Stimulated activated CD4-positive, alpha-beta T cell treated with anti-CD3 and anti-CD28 coated beads, Interleukin-4, amount 100 ng/mL, for 48 hours (primary cell): ENCODE measurements around the gene CTDSPL.

ENCODE experiments used
- DNase-seq, 2 donors: peaks; one replicate each; pipeline ENCODE4 v3.0.0-alpha.2; 2020; ENCODE audit warnings: low read depth in 2 of 2

Gene CTDSPL

GRCh38 chr3:38001456-38002081 lies 139.9 kb downstream of the CTDSPL start:
- no peak for DNase-seq

- DNase-seq = no peak
Observed at GRCh38 chr3:38002291-38002876, 140.7 kb downstream of the CTDSPL start.

DNA sequence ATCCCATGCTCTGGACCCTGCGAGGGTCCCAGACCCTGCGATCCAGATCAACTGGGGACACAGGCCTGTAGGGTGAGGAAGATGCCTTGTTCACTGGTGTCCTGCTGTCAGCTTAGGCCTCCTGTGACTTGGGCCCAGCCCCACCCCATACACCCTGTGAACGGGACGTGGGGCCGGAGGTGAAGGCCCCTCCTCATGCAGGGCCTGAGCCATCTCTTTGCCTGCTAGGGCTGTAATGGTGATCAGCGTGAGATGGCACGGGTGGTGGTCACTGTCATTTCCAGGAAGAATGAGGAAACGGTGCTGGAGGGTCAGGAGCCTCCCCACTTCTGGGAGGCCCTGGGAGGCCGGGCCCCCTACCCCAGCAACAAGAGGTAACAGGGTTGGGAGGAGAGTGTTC lies 141.3 kb downstream of the CTDSPL start:
- DNase-seq = no peak

- DNase-seq = peak; percentile 42 to 54
Observed at GRCh38 chr3:38003371-38003816, 141.7 kb downstream of the CTDSPL start.

DNA sequence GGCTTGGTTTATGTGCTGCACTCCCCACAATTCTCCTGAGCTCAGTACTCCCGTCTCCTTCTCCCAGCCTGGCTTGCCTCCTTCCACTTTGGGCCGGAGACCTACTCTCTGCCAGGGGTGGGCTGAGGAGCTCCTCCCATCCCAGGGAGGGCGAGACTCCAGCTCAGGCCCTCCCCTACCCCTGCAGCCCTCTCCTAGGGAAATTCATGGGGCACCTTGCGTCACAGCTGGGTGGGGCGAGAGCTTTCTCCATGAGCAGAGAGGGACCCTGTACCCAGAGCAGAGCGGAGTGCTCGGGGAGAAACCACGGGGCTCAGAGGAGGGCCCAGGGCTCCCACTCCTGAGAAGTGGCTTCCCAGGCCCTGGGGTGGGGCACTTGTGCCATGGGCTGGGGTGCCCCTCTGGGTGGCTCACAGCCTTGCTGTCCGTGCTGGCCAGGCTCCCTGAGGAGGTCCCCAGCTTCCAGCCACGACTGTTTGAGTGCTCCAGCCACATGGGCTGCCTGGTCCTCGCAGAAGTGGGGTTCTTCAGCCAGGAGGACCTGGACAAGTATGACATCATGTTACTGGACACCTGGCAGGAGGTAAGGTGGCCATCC lies 142.2 kb downstream of the CTDSPL start:
- no peak for DNase-seq

DNA sequence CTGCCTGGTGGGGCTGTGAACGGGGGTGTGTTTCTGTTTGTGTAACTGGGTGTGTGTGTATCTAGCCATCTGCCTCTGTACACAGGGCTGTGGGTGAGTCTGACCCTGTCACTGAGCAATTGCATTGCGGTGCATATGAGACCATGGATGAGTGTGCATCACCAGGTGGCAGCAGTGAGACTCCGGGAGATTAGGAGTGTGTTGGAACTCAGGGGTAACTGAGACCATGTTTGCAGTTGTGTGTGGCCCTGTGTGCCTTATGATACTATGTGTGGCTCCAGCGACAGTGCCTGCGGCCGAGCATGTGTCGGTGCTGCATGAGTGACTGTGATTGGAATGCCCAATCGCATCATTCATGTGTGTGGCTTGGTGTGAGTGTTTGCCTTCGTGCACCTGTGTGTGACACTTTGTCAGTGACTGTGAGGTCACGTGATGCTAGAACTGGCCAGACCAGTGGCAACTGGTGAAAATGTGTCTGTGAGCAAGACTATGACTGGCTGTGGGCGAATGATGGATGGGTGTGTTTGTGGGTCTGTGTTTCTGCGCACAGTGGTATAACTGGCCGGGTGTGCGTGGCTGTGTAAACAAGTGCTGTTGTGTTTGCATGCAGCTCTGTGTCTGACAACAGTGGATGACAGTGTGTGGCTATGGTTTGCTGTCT lies 142.9 kb downstream of the CTDSPL start:
- peak; percentile 32 to 37 for DNase-seq

DNA sequence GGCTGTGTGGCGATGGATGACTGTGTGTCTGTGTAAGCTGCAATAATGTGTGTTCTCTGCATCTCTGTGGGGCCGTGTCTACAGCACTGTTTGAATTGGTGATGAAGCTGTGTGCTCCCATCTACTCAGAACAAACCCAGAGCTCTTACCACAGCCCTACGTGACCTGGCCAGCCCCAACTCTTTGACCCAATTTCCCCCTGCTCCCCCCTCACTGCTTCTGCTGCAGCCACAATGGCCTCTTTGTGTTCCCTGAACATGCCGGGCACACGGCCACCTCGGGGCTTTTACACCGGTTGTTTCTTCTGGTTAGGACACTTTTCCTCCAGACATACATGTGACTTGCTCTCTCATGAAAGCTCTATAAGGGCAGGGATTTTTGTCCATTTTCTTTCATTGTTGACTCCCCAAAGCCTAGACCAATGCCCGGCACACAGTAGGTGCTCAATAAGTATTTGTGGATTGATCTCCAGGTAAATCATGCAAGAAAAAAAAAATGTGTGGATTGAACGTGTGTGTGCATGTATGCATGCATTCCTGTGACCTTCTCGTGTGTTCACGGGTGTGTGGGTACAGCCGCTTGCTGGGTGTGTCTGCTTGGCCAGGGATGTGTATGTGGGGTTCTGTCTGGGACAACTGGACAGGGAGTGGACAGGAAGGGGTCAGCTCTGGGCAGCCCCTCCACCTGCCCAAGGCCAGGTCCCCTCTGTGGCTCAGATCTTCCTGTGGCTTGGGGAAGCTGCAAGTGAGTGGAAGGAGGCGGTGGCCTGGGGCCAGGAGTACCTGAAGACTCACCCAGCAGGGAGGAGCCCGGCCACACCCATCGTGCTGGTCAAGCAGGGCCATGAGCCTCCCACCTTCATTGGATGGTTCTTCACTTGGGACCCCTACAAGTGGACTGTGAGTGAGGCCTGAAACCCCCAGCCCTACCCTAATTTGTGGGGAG lies 143.7 kb downstream of the CTDSPL start:
- no peak for DNase-seq

DNA sequence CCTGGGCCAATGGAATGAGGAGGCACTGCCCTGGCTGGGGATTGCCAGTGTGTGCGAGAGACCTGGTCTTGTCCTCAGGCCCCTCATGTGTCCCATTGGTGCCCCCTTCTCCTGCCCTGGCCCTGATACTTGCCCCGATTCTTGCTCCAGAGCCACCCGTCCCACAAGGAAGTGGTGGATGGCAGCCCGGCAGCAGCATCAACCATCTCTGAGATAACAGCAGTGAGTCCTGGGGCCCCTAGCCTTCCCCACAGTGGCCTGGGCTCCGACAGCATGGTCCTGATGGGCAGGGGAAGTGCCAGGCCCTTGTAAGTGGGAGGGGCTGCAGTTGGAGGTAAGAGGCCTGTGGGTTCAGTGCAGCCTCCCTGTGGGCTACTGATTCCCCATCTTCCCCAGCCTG lies 144.4 kb downstream of the CTDSPL start:
- no peak for DNase-seq

DNA sequence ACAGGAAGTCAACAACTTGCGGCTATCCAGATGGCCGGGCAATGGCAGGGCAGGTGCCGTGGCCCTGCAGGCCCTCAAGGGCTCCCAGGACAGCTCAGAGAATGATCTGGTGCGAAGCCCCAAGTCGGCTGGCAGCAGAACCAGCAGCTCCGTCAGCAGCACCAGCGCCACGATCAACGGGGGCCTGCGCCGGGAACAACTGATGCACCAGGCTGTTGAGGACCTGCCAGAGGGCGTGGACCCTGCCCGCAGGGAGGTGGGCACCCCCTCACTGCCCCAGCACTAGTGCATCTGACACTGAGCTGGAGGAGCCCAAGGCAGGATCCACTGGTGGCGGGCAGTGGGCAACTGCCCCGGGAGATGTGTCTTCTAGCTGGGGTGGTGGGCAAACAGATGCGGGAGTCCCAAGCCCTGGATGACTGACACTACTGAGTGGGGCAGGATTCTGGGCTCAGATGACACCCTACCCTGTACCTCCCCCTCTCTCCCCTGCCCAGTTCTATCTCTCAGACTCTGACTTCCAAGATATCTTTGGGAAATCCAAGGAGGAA lies 144.8 kb downstream of the CTDSPL start:
- DNase-seq = no peak

DNA sequence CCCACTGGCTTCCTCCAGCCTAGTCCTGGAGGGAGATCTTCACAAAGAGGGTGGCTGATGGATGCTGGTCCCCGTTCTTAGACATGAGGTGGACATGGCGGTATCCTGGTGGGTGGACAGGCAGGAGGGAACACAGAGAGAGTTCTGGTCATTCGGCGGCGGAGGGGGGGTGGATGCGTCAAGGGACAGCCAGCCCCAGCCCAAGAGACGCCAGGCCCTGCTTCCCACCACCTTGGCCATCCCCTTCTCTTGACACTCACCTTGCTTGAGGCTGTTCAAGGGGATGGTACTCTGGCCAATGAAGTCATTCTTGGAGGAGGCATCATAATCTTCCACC lies 146.0 kb downstream of the CTDSPL start:
- DNase-seq = no peak

- DNase-seq = no peak
Observed at GRCh38 chr3:38008191-38008701, 146.6 kb downstream of the CTDSPL start.

DNA sequence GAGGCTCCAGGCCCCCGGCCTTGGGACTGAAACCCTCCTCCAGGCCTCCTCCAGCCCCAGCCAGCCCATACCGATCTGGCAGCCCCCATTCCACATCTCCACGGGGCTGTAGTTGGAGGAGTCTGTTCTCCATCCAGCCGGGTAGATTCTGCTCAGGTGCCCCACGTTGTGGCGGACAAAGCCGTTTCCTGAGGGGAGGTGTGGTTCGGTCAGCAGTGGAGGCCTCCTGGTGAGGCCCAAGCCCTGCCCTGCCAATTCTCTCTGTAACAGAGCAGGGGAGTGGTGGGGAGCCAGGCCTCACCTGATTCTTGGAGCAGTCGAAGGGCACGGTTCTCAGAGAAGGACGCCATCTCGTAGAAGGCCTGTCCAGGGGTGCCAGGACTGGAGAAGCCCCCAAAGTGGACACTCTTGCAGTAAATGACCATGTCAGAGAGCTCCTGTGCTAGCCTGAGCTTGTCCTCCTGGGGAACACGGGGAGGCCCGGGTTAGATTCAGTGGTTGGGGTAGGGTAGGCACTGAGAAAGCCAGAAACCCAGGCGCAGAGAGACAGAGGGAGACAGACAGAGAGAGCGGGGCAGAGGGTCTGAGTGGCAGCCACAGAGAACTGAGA lies 147.4 kb downstream of the CTDSPL start:
- no peak for DNase-seq

GRCh38 chr3:38009807-38010591 lies 148.3 kb downstream of the CTDSPL start:
- DNase-seq = no peak

DNA sequence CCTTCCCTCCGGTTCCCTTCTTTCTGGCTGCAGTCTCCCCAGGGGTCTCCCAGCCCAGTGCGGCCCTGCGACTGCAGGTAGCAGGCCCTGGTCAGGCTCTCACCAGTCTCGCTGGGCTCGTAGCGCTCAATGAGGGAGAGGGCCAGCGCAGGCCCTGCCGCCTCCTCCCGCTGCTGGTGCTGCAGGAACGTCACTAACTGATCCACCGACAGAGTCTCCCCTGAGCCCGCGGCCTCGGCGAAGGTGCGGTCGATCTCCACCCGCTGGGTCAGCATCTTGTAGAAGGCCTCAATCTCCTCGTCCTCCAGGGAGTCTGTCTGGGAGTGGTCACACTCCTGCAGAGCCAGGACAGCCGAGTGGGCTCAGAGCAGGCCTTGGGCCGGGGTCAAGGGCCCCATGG lies 149.4 kb downstream of the CTDSPL start:
- DNase-seq = no peak

DNA sequence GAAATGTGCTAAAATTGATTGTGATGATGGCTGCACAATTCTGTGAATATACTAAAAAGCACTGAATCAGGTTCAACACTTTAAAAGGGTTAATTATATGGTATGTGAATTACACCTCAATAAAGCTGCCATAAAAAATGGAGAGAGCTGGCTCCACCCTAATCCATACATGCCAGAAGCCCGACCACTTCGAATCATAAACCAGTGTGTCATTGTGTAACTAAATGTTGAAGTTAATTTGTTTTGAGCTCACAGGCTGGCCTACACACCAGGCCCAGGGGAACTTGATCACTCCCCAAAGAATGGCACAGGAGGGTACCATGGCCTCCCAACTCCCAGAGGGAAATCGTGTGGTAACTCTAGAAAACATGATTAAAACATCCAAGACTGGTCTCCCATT lies 153.8 kb downstream of the CTDSPL start:
- DNase-seq = no peak

- DNase-seq = no peak
Observed at GRCh38 chr3:38015984-38016383, 154.3 kb downstream of the CTDSPL start.

- no peak for DNase-seq
Observed at GRCh38 chr3:38016410-38016809, 154.7 kb downstream of the CTDSPL start.

GRCh38 chr3:38016847-38017444 lies 155.3 kb downstream of the CTDSPL start:
- no peak for DNase-seq

DNA sequence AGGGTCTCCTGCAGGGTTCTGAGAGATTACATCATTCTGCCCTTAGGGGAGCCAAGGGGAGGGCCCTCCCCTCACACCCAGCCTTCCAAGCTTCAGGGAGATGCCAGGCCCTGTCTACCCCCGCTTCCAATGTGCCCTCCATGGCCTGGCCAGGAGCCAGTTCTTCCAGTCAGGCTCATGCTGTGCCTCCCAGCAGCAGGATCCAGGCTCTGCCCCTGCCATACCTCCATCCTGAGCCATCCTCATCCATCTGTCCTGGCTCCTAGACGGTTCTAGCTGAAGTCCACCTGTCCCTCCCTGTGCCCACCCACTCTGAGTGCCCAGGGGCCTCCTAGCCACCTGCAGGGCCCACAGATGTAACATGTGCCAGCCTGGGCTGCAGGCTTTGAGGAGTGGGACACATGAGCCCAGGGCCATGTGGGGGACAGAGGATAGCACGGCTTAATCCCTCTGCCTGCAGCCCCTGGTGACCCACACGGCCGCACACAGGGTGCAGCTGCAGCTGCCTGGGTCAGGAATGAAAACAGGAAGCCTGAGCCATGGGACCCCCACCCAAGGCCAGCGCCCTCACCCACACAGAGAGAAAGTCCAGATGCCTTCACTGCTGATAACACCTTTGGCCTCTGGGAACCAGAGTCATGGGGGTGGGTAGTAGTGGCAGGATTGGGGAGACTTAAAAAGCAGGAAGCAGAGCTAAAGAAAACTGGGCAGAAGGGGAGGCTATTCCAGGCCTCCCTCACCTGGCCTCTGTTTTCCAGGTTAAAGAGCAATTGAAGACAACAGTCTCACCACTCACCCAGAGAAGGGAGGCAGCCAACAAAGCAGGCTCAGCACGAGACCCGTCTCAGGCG lies 156.0 kb downstream of the CTDSPL start:
- DNase-seq = no peak
